Prostate gland (tissue), 2 donors: ENCODE measurements around the gene SLC6A3. TPM values are rescaled to one million over a fixed set of nuclear protein-coding genes. Genes with fewer than 3 reads are reported as not detected.

ENCODE experiments used
- DNase-seq: peaks from one replicate; pipeline ENCODE4 v3.0.0-alpha.2; 2019; ENCODE audit warnings: low spot score
- H3K27ac ChIP-seq, 2 donors: fragments of 200-600 bp; sonication (generic); 2 replicates each; pipeline ENCODE4 v1.5.1; 2017 to 2019
- H3K27me3 ChIP-seq: fragments of 200-600 bp; sonication (generic); replicated peaks from 2 replicates; pipeline ENCODE4 v1.5.1; 2019; ENCODE audit not compliant: insufficient read depth
- H3K36me3 ChIP-seq, 2 donors: fragments of 200-600 bp; sonication (generic); 1 replicate in 1 of 2; 2 replicates in 1 of 2; pipeline versions ENCODE4 v1.5.1 to v1.8.1; 2017 to 2019
- H3K4me1 ChIP-seq: fragments of 200-600 bp; sonication (generic); replicated peaks from 2 replicates; pipeline ENCODE4 v1.5.1; 2019
- H3K4me3 ChIP-seq, 2 donors: fragments of 200-600 bp; sonication (generic); 2 replicates each; pipeline ENCODE4 v1.5.1; 2017 to 2019
- H3K9me3 ChIP-seq: fragments of 200-600 bp; sonication (generic); 2 replicates; pipeline ENCODE4 v1.5.1; 2017
- CTCF ChIP-seq, 4 experiments: fragments of 200-600 bp in 2 of 4; fragments of 450-650 bp in 2 of 4; sonication (generic) in 2 of 4; IDR thresholded peaks; 1 replicate in 3 of 4; 2 replicates in 1 of 4; pipeline ENCODE4 v1.5.1; 2016 to 2019; ENCODE audit warnings: antibody characterized with exemption in 4 of 4, mild to moderate bottlenecking in 2 of 4, moderate library complexity in 2 of 4
- POLR2A ChIP-seq: fragments of 450-650 bp; IDR thresholded peaks from one replicate; pipeline ENCODE4 v1.6.1; 2016; ENCODE audit warnings: antibody characterized with exemption, mild to moderate bottlenecking
- POLR2AphosphoS5 ChIP-seq: sonication (generic); formaldehyde crosslinking; IDR thresholded peaks from one replicate; pipeline ENCODE4 v1.6.1; 2017; ENCODE audit warnings: antibody characterized with exemption
- WGBS: methylation state at CpG from one replicate; pipeline ENCODE4 v1.1.5; 2018; 5-methylcytosine and 5-hydroxymethylcytosine counted together
- intact Hi-C: fragments of 100-400 bp; cut with DNase I; formaldehyde crosslinking; loops from one replicate; pipeline ENCODE4 v1.14.2; 2022
- total RNA-seq, 2 donors: library from RNA; depleted of rRNA; stranded (reverse); fragments of >200 nt; gene quantifications; one replicate each; pipeline ENCODE4 v1.1.0, GENCODE V29; 2016

The SLC6A3 gene
- total RNA-seq, 2 donors from 2014 or later: 4.6 TPM; not detected in 1

GRCh38 chr5:1359713-1360112 lies 85.5 kb downstream of the SLC6A3 start:
- DNase-seq: no peak
- no peaks in the 10 kb centered on the region for H3K36me3 ChIP-seq
- TF ChIP-seq CTCF (IDR thresholded peaks at IDR 0.05): no peak
- TF ChIP-seq POLR2AphosphoS5: no peak
- no peak for TF ChIP-seq POLR2A
- intact Hi-C loops: no loop called here
- no peaks in the 10 kb centered on the region for H3K4me1 ChIP-seq
- no peak overlapping the region for H3K27ac ChIP-seq
- 85% methylated on average over 11 of the region's 11 CpGs for WGBS
- no peak overlapping the region for H3K4me3 ChIP-seq
- peaks cover 3% of the 10 kb centered on the region for H3K27me3 ChIP-seq
- H3K9me3 ChIP-seq: no peaks in the 10 kb centered on the region

- WGBS: 85% methylated on average over 24 of the region's 31 CpGs
- intact Hi-C loops: no loop called here
- Histone ChIP-seq H3K4me3 (no peak overlapping the region), H3K36me3 (no peaks in the 10 kb centered on the region), H3K27ac (no peak overlapping the region), H3K27me3 (peaks cover 3% of the 10 kb centered on the region), H3K9me3 (no peaks in the 10 kb centered on the region), H3K4me1 (no peaks in the 10 kb centered on the region)
- TF ChIP-seq CTCF (IDR thresholded peaks at IDR 0.05) (no peak), POLR2AphosphoS5 (no peak), POLR2A (no peak)
- no peak for DNase-seq
These were observed 86.1 kb downstream of the SLC6A3 start for GRCh38 chr5:1359031-1359645.

GRCh38 chr5:1358726-1359025 lies 86.6 kb downstream of the SLC6A3 start:
- TF ChIP-seq POLR2AphosphoS5 (no peak), CTCF (IDR thresholded peaks at IDR 0.05) (no peak), POLR2A (no peak)
- no peaks in the 10 kb centered on the region for H3K9me3 ChIP-seq
- no peaks in the 10 kb centered on the region for H3K4me1 ChIP-seq
- 81% methylated on average over 10 of the region's 10 CpGs for WGBS
- H3K4me3 ChIP-seq: no peak overlapping the region
- no peak for DNase-seq
- no peaks in the 10 kb centered on the region for H3K36me3 ChIP-seq
- no peak overlapping the region for H3K27ac ChIP-seq
- peaks cover 3% of the 10 kb centered on the region for H3K27me3 ChIP-seq
- intact Hi-C loops: no loop called here

GRCh38 chr5:1357946-1358725 lies 87.1 kb downstream of the SLC6A3 start:
- Histone ChIP-seq H3K27me3 (peaks cover 3% of the 10 kb centered on the region), H3K4me1 (no peaks in the 10 kb centered on the region), H3K9me3 (no peaks in the 10 kb centered on the region), H3K27ac (no peak overlapping the region), H3K36me3 (no peaks in the 10 kb centered on the region), H3K4me3 (no peak overlapping the region)
- DNase-seq: no peak
- TF ChIP-seq POLR2AphosphoS5 (no peak), CTCF (IDR thresholded peaks at IDR 0.05) (no peak), POLR2A (no peak)
- 88% methylated on average over 25 of the region's 25 CpGs for WGBS
- intact Hi-C loops: no loop called here
